GM12878 (cell line): ENCODE measurements around the gene MAD1L1. TPM values are rescaled to one million over a fixed set of nuclear protein-coding genes. Genes with fewer than 3 reads are reported as not detected.

Experiments used
- CEBPB ChIP-seq, 2 experiments: fragments of 150-350 bp in 1 of 2; IDR thresholded peaks; 2 replicates each; pipeline ENCODE4 v1.6.1; 2012 to 2014; ENCODE audit warnings: low read depth in 2 of 2, low read length in 2 of 2, borderline replicate concordance in 1 of 2, inconsistent platforms in 1 of 2
- CEBPZ ChIP-seq: fragments of 150-350 bp; IDR thresholded peaks from 2 replicates; pipeline ENCODE4 v1.6.1; 2016; ENCODE audit warnings: low read depth, low read length
- CTCF ChIP-seq, 3 experiments: IDR thresholded peaks in 2 of 3; conservative IDR thresholded peaks in 1 of 3; 2 replicates each; pipeline ENCODE4 v1.5.1; 2011; ENCODE audit warnings: low read depth in 3 of 3, low read length in 3 of 3, mild to moderate bottlenecking in 3 of 3, control low read depth in 2 of 3, moderate library complexity in 2 of 3, inconsistent platforms in 1 of 3, mixed read lengths in 1 of 3; ENCODE audit not compliant: control insufficient read depth in 2 of 3, insufficient read depth in 1 of 3; ENCODE audit errors: extremely low read depth in 1 of 3
- EZH2 ChIP-seq: IDR thresholded peaks from 2 replicates; pipeline ENCODE4 v1.6.1; 2012; ENCODE audit warnings: low read depth, mild to moderate bottlenecking, control low read depth, inconsistent platforms, low read length, borderline replicate concordance; ENCODE audit not compliant: control insufficient read depth
- HSF1 ChIP-seq: fragments of 150-350 bp; IDR thresholded peaks from 2 replicates; pipeline ENCODE4 v1.6.1; 2014; ENCODE audit warnings: mild to moderate bottlenecking, low read depth, low read length
- IKZF2 ChIP-seq, 2 experiments: fragments of 450-650 bp; IDR thresholded peaks; 2 replicates each; pipeline ENCODE4 v1.6.1; 2017; ENCODE audit warnings: mild to moderate bottlenecking in 2 of 2, moderate library complexity in 2 of 2
- TBL1XR1 ChIP-seq: IDR thresholded peaks from 2 replicates; pipeline ENCODE4 v1.6.1; 2012; ENCODE audit warnings: low read depth, low read length, improper control_type of control experiment
- ZNF384 ChIP-seq: IDR thresholded peaks from 2 replicates; pipeline ENCODE4 v1.6.1; 2012; ENCODE audit warnings: low read depth, mild to moderate bottlenecking, low read length, improper control_type of control experiment, borderline replicate concordance
- polyA plus RNA-seq, 11 experiments: library from polyadenylated mRNA; depleted of rRNA in 4 of 11; unstranded in 6 of 11; stranded (reverse) in 5 of 11; fragments of >200 nt; fragmentation: Nextera tagmentation in 4 of 11; fragmentation: Illumina TruSeq in 1 of 11; extraction: Ambion mirVana in 4 of 11; extraction: Trizol in 1 of 11; gene quantifications; 1 replicate in 1 of 11; 2 replicates in 10 of 11; pipeline versions ENCODE4 v1.2.1 to v1.2.3, GENCODE V29; 2011 to 2016; ENCODE audit warnings: inconsistent platforms in 2 of 11, missing spikeins in 2 of 11, low read depth in 1 of 11
- total RNA-seq, 4 experiments: library from RNA; depleted of rRNA in 3 of 4; stranded (reverse); fragments of >200 nt in 3 of 4; fragmentation: Illumina TruSeq in 1 of 4; extraction: Trizol in 1 of 4; gene quantifications; 2 replicates each; pipeline versions ENCODE4 v1.2.1 to v1.2.3, GENCODE V29; 2013 to 2021

The MAD1L1 gene
- total and polyA plus RNA-seq, 10 of the 15 experiments (the other 5 are each of a cell fraction or from before 2014, with no cell fraction given), result 2.2 to 76.8 (median 38.3) TPM

GRCh38 chr7:1853986-1854865 lies 378.5 kb downstream of the MAD1L1 start (continued):
- TF ChIP-seq CEBPZ, result no peak
- no peak for TF ChIP-seq HSF1
- TF ChIP-seq TBL1XR1, result no peak
- no peak for TF ChIP-seq IKZF2 (IDR thresholded peaks at IDR 0.05)
- TF ChIP-seq CEBPB (IDR thresholded peaks at IDR 0.05; ENCODE audit: borderline replicate concordance in 1 of 2, low read depth in 2 of 2, low read length in 2 of 2), result no peak
- no peak for TF ChIP-seq EZH2
- TF ChIP-seq ZNF384, result no peak
- no peak for TF ChIP-seq CTCF (IDR thresholded peaks at IDR 0.05 in 2 of 3, conservative IDR thresholded peaks at IDR 0.05 in 1 of 3; ENCODE audit: control insufficient read depth in 2 of 3, extremely low read depth in 1 of 3, insufficient read depth in 1 of 3, low read depth in 3 of 3, low read length in 3 of 3)
